GM20000 (cell line): Measurements from ENCODE around the gene SLC11A2.

Experiments
- DNase-seq: peaks from one replicate; pipeline ENCODE4 v3.0.0; 2012; ENCODE audit warnings: low spot score
- TF ChIP-seq, protein P1 (sequence below): IDR thresholded peaks from 2 replicates; pipeline ENCODE4 v1.5.1; 2012; ENCODE audit warnings: mild to moderate bottlenecking, control low read depth; ENCODE audit errors: extremely low read depth, missing control alignments

SLC11A2 gene

GRCh38 chr12:50947933-50948626 lies 78.1 kb downstream of the SLC11A2 start:
- TF ChIP-seq, protein P1, sequence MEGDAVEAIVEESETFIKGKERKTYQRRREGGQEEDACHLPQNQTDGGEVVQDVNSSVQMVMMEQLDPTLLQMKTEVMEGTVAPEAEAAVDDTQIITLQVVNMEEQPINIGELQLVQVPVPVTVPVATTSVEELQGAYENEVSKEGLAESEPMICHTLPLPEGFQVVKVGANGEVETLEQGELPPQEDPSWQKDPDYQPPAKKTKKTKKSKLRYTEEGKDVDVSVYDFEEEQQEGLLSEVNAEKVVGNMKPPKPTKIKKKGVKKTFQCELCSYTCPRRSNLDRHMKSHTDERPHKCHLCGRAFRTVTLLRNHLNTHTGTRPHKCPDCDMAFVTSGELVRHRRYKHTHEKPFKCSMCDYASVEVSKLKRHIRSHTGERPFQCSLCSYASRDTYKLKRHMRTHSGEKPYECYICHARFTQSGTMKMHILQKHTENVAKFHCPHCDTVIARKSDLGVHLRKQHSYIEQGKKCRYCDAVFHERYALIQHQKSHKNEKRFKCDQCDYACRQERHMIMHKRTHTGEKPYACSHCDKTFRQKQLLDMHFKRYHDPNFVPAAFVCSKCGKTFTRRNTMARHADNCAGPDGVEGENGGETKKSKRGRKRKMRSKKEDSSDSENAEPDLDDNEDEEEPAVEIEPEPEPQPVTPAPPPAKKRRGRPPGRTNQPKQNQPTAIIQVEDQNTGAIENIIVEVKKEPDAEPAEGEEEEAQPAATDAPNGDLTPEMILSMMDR = no peak
- no peak for DNase-seq

DNA sequence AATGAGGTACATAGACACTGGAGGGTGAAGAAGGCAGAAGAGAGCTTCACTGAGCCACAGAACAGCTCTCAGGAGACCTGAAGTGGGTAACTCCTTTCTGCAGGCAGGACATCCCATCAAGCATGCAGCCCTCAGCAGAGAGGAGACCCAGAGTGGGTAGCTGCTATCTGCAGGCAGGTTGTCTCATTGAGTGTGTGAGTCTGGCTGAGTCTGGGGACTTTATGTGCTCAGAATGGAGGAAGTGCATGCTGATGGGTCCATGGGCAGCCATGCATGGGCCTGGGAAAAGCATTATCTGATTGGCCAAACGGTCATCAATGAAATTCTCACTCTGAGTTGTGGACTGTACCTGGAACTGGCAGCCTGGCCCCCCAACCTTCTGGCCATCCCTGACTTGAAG lies 88.5 kb downstream of the SLC11A2 start:
- TF ChIP-seq, protein P1 = no peak
- no peak for DNase-seq

DNA sequence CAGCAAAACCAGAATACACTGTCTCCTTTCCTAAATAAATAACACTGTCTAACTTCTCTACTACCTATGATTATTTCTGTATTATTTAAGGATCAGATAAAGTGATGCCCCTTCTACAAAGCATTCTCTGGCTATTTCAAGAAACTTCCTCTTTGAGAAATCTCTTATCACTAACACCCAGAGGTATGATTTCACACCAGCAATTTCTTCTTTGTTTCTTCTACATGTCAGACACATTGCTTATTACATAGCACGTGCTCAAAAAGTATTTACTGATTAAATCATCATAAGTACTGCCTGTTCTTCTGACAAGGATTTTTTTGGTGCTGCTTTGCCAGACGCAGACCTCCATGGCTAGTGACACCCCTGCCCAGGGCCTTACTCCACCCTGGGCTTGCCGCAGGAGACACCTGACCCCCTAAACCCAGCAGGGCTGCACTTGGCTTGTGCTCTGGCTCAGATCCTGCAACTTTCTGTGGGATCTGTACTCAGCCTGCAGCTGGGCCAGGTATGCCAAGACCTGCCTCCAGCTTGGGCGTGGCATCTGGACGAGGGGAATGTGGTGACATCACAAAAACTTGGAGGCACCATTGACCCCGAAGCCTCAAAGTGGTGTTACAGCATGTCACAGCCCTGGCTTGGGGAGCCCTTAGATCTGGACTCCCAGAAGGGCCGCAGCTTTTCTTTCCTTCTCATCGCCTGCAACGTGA lies 89.2 kb downstream of the SLC11A2 start:
- TF ChIP-seq, protein P1 = no peak
- no peak for DNase-seq

DNA sequence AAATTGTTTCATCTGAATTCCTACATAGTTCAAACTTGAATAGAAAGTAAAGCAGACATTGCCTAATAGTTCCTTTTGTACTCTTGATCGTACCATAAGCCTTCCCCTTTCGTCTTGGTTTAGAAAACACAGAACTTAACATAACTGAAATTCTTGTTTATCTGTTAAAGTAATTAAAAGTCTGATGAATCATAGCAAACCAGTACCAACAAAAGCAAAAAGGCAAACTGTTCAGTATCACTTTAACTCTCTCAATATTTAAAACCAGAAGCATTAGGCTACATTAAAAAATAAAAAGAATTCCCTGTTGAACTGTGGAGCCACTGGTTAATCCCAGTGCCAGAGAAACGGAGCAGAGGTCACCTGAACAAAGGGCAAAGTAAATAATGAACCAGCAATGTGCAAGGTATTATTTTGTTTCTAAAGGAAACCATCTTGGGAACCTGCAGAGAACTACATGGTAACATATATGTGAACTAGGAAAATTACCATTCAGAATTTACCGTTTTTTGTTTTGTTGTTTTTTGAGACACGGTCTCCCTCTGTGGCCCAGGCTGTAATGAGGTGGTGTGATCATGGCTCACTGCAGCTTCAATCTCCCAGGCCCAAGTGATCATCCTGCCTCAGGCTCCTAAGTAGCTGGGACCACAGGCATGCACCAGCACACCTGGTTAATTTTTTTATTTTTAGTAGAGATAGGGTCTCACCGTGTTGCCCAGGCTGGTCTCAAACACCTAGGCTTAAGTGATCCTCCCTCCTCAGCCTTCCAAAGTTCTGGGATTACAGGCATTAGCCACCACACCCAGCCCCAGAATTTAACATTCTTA lies 91.0 kb downstream of the SLC11A2 start:
- no peak for DNase-seq
- TF ChIP-seq, protein P1 = no peak

DNA sequence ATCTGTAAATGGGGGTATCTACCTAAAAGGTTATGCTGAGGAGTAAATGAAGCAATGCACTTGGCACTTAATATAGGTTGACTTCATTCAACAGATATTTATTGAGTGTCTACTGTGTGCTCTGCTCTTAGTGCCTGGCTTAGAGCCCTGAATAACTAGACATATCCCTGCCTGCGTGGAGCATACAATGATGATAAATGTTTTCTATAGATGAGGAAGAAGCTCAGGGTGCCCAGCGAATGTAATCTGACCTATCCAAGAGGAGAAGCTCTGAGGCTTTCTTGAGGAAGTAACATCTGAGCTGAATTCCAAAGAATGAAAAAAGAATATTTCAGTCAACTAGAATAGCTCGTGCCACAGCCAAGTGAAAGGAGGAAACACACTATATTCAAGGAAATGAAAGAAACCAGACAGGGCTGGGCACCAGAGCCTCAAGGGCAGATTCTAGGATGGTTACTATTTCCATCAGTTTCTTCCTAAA lies 91.8 kb downstream of the SLC11A2 start:
- TF ChIP-seq, protein P1 = no peak
- DNase-seq = no peak

DNA sequence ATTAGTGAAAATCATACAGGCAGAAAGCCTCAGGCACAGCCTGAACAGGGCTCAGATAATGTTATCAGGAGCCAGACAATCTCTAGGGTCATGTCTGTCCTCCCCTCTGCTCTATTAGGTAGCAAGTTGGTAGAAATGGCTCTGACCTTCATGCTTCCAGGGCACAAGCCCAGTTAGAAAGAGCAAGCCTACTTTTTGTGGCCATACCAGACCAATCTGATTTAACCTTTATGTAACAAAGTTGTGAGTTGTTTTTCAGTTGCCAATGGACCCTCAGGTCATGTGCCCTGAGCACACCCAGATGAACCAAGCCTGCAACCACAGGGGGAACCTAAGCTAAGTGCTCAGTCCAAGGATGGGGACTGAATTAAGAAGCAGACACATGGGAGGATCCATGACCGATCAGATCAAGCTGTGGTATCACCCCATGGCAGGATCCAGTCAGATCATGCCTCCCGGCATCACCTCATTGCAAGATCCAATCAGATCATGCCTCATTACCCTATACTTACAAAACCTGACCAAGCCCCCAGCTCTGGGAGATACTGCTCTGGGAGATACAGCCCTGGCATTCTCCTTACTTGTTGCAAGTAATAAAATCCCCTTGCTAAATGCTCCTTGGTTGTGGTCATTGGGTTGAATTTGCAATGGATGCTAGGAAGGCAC lies 92.6 kb downstream of the SLC11A2 start:
- no peak for DNase-seq

More for the DNA sequence above, 92.6 kb downstream of the SLC11A2 start:
- TF ChIP-seq, protein P1 = no peak
